Ishikawa (cell line): Measurements from ENCODE around the gene KCTD16.

ENCODE experiments used
- CEBPB ChIP-seq: IDR thresholded peaks from 2 replicates; pipeline ENCODE4 v1.6.1; 2012
- CREB1 ChIP-seq: IDR thresholded peaks from 2 replicates; pipeline ENCODE4 v1.6.1; 2012; ENCODE audit warnings: low read depth
- EGR1 ChIP-seq: IDR thresholded peaks from 2 replicates; pipeline ENCODE4 v1.6.1; 2012
- EP300 ChIP-seq: IDR thresholded peaks from 2 replicates; pipeline ENCODE4 v1.6.1; 2012; ENCODE audit warnings: borderline replicate concordance
- FOXM1 ChIP-seq: IDR thresholded peaks from 2 replicates; pipeline ENCODE4 v1.6.1; 2012; ENCODE audit warnings: low read depth, borderline replicate concordance
- MAX ChIP-seq: IDR thresholded peaks from 2 replicates; pipeline ENCODE4 v1.6.1; 2012
- NFIC ChIP-seq: IDR thresholded peaks from 2 replicates; pipeline ENCODE4 v1.6.1; 2012
- RAD21 ChIP-seq: IDR thresholded peaks from 2 replicates; pipeline ENCODE4 v1.6.1; 2012; ENCODE audit warnings: low read depth
- REST ChIP-seq: IDR thresholded peaks from 2 replicates; pipeline ENCODE4 v1.6.1; 2012; ENCODE audit warnings: low read depth, mild to moderate bottlenecking
- TAF1 ChIP-seq: IDR thresholded peaks from 2 replicates; pipeline ENCODE4 v1.6.1; 2012; ENCODE audit warnings: low read depth, mild to moderate bottlenecking
- TCF12 ChIP-seq: IDR thresholded peaks from 2 replicates; pipeline ENCODE4 v1.6.1; 2012; ENCODE audit warnings: low read depth
- TEAD4 ChIP-seq: IDR thresholded peaks from 2 replicates; pipeline ENCODE4 v1.6.1; 2012
- USF1 ChIP-seq: IDR thresholded peaks from 2 replicates; pipeline ENCODE4 v1.6.1; 2012
- YY1 ChIP-seq: IDR thresholded peaks from 2 replicates; pipeline ENCODE4 v1.6.1; 2012; ENCODE audit warnings: low read depth
- ZBTB7A ChIP-seq: IDR thresholded peaks from 2 replicates; pipeline ENCODE4 v1.6.1; 2012; ENCODE audit warnings: low read depth

The KCTD16 gene

GRCh38 chr5:144416196-144416595 is 245.5 kb downstream of the KCTD16 start:
- no peak for TF ChIP-seq TCF12
- TF ChIP-seq MAX: no peak
- TF ChIP-seq TEAD4: no peak
- TF ChIP-seq EGR1: no peak
- no peak for TF ChIP-seq YY1
- no peak for TF ChIP-seq REST
- no peak for TF ChIP-seq RAD21
- TF ChIP-seq ZBTB7A: no peak
- TF ChIP-seq TAF1: no peak
- TF ChIP-seq NFIC: no peak
- TF ChIP-seq CREB1: no peak
- TF ChIP-seq CEBPB: no peak
- no peak for TF ChIP-seq USF1
- no peak for TF ChIP-seq EP300
- no peak for TF ChIP-seq FOXM1

GRCh38 chr5:144418719-144419118 is 248.0 kb downstream of the KCTD16 start:
- TF ChIP-seq REST: no peak
- TF ChIP-seq YY1: no peak
- no peak for TF ChIP-seq EGR1
- TF ChIP-seq TAF1: no peak
- TF ChIP-seq TCF12: no peak
- no peak for TF ChIP-seq USF1
- no peak for TF ChIP-seq MAX
- no peak for TF ChIP-seq FOXM1
- no peak for TF ChIP-seq ZBTB7A
- TF ChIP-seq RAD21: no peak
- no peak for TF ChIP-seq EP300
- TF ChIP-seq CEBPB: no peak
- no peak for TF ChIP-seq NFIC
- TF ChIP-seq CREB1: no peak
- TF ChIP-seq TEAD4: no peak

- TF ChIP-seq RAD21 (no peak), CREB1 (no peak)
Observed at GRCh38 chr5:144421411-144421810, 250.7 kb downstream of the KCTD16 start.

GRCh38 chr5:144422018-144422727 is 251.5 kb downstream of the KCTD16 start:
- TF ChIP-seq FOXM1 (no peak), NFIC (no peak), REST (no peak), TAF1 (no peak), USF1 (no peak), EP300 (no peak), ZBTB7A (no peak), CREB1 (no peak)
